Skin epidermis (tissue), 12 donors: ENCODE results near the gene TLCD2.
A peak's percentile ranks its signal among the peaks of the same experiment; 100 is the strongest.
"Not testable (repeated sequence)": the region's sequence is repeated elsewhere in the genome, so short reads cannot be mapped to it uniquely, and the experiment has no call there.

Experiments
- H3K27ac ChIP-seq, 21 experiments: fragments of 200-600 bp; sonication (generic) in 11 of 21; one replicate each; pipeline ENCODE4 v1.5.0; 2020; ENCODE audit warnings: mild to moderate bottlenecking in 3 of 21, inconsistent platforms in 2 of 21, moderate library complexity in 2 of 21
- H3K4me3 ChIP-seq, 7 experiments: fragments of 200-600 bp; sonication (generic) in 2 of 7; one replicate each; pipeline ENCODE4 v1.5.0; 2020; ENCODE audit warnings: inconsistent platforms in 2 of 7, mild to moderate bottlenecking in 2 of 7, moderate library complexity in 1 of 7

TLCD2 gene

DNA sequence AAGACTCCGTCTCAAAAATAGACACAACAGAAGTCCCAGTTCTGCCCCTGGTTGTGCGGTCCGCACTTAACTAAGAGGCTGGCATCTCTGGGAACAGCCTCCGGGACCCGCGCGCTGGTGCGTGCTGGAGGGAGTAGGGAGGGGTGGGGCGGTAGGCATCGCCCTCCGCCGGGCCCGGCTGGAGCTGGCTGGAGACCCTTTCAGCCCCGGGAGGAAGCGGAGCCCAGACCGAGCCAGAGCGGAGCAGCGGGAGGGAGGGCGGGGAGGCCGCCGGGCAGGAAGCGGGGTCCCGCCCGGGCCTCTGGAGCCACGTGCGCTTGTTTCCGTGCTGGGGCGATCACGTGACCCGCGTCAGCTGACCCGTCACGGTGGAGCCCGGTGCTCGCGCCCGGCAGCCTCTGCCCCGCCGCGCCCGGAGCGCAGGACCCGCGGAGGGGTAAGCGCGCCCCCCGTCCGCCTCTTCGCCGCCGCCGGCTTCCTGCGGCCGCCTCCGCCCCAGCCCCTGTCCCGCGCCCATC is 14.2 kb upstream of the TLCD2 start, which contains the start of gene WDR81:
Gene WDR81 (plus strand): TSS at position 354 of the 518 bp plus-strand sequence. CDS start 256 bp downstream, outside the sequence.
- H3K4me3 ChIP-seq, result peak within 1 kb of the TSS; percentile 48 to 94 (median 62)

DNA sequence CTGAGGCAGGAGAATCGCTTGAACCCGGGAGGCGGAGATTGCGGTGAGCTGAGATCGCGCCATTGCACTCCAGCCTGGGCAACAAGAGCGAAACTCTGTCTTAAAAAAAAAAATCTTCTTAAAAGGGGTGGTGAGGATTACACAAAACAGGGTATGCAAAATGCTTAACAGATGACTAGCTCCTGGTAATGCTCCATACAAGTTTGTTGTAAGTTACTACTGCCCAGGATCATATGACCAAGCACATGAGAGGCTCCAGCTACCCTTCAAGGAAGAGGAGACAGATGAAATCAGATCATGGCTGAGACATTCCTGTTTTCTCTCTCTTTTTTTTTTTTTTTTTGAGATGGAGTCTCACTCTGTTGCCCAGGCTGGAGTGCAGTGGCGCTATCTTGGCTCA is 11.8 kb upstream of the TLCD2 start:
- peak overlapping the region in 19 of 21 experiments; percentile 13 to 98 (median 86) for H3K27ac ChIP-seq
- not testable (repeated sequence) for H3K4me3 ChIP-seq

More for the DNA sequence above, 14.2 kb upstream of the TLCD2 start, which contains the start of gene WDR81:
- peak within 1 kb of the TSS; percentile 75 to 98 (median 90) for H3K27ac ChIP-seq

DNA sequence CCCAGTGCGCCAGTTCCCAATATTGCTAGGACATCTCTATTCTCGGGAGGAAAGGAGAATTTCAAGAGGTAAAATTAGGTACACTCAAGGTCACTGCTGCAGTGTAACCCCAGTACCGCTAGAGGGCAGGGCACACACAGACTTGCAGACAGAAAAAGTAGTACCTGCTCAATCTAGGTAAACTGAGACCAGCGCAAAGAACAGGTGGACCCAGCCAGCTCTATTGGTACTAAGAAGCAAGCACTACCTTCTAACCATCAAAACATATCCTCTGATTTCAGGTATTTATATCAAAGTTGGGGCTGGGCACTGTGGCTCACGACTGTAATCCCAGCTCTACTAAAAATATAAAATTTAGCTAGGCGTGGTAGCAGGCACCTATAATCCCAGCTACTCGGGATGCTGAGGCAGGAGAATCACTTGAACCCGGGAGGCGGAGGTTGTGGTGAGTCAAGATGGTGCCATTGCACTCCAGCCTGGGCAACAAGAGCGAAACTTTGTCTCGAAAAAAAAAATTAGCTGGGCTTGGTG is 10.7 kb upstream of the TLCD2 start:
- Histone ChIP-seq H3K4me3 (no peak overlapping the region), H3K27ac (peak overlapping the region in 9 of 21 experiments; percentile 18 to 98 (median 87))

DNA sequence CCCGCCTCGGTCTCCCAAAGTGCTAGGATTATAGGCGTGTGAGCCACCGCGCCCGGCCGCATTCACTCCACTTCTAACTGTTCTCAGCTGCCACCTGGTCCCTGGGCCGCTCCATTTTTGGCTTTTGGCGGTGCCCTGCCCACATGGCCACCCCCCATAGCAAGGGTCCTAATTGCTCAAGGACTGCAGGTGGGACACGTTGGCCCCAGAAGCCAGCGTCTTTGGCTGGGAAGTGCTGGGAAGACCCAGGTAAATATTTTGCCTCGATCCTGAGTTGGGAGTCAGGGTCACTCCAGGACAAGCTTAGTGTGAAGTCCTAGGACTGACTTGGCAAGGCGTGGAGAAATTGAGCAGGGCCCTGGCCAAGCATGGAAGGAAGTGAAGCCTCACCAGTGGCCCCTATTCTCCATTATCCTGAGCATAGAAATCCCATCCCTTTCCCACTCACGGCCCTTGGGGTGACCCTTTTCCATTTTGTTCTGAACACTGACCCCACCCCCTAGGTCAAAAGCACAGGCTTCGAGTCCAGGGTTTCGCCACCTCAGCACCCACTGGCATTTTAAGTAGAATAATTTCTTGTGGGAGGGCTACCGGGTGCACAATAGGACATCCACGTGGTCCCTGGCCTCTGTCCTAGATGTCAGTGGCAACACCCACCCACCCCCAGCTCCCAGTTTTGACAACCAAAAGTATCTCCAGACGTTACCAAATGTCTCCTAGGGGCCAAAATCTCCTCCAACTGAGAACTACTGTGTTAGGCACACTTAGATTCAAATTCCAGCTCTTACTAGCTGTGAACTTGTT is 8.4 kb upstream of the TLCD2 start:
- no peak overlapping the region for H3K4me3 ChIP-seq

GRCh38 chr17:1716912-1717695 is 6.9 kb upstream of the TLCD2 start:
- Histone ChIP-seq H3K4me3 (peak overlapping the region; percentile 47 to 100 (median 53)), H3K27ac (peak overlapping the region; percentile 67 to 100 (median 98))

More for the DNA sequence above, 8.4 kb upstream of the TLCD2 start:
- H3K27ac ChIP-seq, result peak overlapping the region in 18 of 21 experiments; percentile 91 to 100 (median 98)

GRCh38 chr17:1716076-1716911 is 6.1 kb upstream of the TLCD2 start:
- H3K4me3 ChIP-seq, result peak overlapping the region; percentile 75 to 100 (median 90)
- H3K27ac ChIP-seq, result peak overlapping the region; percentile 94 to 100 (median 98)

DNA sequence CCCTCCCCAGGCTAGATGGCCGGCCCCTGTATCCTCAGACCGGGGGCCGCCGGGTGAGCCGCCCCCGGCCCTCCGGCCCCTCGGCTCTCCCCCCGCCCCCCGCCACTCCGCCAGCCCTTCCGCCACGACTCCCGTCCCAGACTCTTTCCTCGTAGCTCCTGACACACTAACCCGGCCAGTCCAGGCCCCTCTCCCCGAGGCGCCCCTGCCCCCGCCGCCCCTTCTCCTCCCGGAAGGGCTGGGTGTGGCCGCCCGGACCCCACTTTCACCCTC is 5.6 kb upstream of the TLCD2 start:
- H3K27ac ChIP-seq, result peak overlapping the region; percentile 90 to 100 (median 98)
- peak overlapping the region; percentile 75 to 100 (median 90) for H3K4me3 ChIP-seq

- Histone ChIP-seq H3K27ac (peak overlapping the region; percentile 90 to 100 (median 98)), H3K4me3 (peak overlapping the region; percentile 75 to 100 (median 90))
Observed at GRCh38 chr17:1714980-1715802, 5.0 kb upstream of the TLCD2 start.

- peak overlapping the region; percentile 75 to 100 (median 90) for H3K4me3 ChIP-seq
- H3K27ac ChIP-seq, result peak overlapping the region in 20 of 21 experiments; percentile 90 to 100 (median 98)
Observed at GRCh38 chr17:1714427-1714979, 4.3 kb upstream of the TLCD2 start.

DNA sequence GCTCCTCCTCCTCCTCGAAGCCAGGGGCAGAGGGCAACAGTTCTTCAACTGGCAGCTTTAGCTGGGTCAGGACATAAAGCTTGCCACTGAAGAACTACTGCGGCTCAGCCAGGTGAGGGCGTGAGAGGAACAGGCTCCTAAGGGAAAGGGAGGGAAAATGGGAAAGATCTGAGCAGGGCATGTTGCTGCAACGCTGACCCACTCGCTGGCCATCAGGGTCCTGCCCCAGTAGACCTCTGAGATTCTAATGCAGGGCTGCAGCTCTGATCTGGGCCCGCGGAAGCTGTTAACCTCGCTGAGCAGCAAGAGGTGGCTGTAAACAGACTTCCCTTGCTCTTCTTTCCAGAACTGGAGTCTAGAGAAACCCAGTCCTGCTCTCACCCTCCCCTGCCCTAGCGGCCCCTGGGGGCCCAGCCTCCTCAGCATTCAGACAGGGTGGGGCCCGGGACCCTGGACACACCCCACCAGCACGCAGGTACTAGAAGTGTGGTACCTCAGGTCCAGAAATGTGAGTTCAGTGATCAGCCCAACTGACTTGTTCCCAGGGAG is 3.8 kb upstream of the TLCD2 start:
- Histone ChIP-seq H3K27ac (peak overlapping the region in 20 of 21 experiments; percentile 31 to 100 (median 97)), H3K4me3 (peak overlapping the region; percentile 75 to 100 (median 90))

DNA sequence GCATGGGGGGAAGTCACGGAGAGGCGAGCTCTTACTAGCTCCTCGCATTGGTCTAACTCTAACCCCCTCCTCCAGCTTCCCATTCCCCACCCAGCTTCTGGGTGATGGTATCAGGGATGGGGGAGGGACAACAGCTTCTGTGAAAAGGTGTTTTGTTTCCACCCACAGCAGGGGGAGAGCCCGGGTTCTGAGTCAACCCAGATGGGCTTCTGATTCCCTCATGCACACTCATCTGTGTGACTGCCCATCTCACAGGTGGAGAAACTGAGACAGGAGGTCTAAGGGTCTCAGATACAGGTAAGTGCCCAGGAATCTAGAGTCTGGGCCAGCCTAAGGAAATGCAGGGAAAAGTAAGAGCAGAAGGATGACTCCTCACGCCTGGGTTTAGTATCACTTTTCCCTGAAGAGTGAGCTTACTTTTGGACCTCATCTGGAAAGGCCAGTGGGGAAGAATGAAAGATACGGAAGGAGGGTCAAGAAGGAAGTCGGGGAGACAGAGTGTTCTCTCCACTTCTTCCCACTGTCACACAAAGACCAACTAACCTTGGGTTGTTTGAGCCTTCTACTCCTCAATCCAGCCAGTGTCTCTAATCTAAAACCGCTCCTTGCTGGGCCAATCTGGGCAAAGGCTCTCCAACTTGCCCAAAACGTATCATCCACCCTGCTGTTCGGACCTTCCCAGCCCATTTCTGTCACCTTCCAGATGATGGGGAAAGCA is 3.1 kb upstream of the TLCD2 start:
- peak overlapping the region in 18 of 21 experiments; percentile 53 to 100 (median 98) for H3K27ac ChIP-seq

GRCh38 chr17:1712271-1712670 is 2.1 kb upstream of the TLCD2 start:
- Histone ChIP-seq H3K4me3 (no peak overlapping the region), H3K27ac (no peak overlapping the region)

More for the DNA sequence above, 3.1 kb upstream of the TLCD2 start:
- H3K4me3 ChIP-seq, result peak overlapping the region in 2 of 7 experiments; percentile 95 to 100

DNA sequence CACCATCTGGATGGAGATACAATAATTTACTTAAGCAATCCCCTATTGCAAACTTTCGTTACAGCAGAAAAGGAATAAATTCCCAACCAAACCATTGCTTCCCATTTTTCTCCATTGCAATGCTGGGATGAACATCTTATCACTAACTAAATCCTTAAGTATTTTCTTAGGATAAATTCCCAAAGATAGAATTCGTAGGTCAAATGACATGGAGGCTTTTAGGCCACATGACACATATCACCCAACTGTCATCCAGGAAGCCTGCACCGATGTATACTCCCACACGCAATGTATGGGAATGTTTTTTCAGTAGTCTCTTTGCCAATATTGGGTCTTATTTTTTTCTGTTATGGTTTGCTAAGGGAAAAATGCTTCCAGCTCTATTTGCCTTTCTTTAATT is 1.6 kb upstream of the TLCD2 start:
- H3K4me3 ChIP-seq, result no peak overlapping the region
- H3K27ac ChIP-seq, result no peak overlapping the region

DNA sequence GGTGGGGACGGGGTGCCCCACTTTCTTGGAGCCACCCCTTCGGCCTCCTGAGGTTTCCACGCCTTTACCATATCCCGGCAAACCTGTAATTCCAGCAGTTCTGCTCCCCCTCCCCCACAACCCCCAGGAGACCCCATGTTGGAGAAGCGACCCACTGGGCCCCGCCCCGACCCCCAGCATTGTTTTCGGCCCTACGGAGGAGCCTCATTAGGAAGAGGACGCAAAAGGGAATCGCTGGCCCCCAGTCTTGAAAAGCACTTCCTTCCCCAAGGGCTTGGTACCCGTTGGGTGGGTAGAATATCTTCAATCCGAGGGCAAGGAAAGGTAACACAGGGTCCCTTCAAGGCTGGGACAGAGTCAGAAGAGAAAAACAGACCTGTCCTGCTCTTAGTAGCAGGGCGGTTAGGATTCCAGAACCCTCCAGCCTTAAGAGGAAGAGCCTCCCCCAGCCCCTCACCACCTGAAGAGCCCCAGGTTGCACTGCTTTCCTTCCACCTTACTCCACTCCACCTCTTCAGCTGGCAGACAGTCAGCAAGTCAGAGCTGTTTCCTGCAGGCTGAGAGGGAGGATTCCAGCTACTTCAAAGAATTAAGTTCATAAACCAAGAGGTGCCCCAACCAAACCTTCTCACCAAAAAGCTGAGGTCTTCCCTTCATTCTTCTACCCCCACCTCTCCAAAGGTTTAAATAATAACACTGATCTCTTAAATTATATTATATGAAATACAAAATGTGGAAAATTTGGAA is 803 bp upstream of the TLCD2 start:
- peak overlapping the region; percentile 50 to 84 (median 63) for H3K4me3 ChIP-seq
- peak overlapping the region in 18 of 21 experiments; percentile 79 to 93 (median 85) for H3K27ac ChIP-seq

DNA sequence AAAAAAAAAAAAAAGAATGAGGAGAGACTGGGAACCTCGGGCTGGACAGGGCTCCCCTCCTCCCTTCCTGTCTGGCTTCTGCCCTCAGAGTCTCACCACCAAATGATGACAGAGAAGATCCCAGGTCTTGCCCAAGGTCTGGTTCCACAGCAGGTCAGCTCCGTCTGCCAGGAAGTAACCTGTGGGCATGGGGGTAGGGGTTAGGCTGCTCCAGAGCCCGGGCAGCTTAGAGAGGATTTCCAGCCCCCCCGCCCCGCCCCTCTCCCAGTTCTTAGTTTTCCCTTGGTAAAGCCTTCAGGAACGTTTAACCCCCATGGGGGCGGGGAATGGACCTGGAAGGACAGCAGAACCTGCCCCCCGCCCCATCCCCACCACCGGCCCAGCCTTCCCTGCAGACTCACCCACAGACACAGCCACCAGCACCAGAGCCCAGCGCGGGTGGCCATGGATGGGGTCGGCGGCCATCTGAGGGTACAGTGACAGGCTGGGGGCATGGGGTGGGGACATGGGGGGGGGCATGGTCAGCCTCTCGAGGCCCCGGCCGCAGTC is 700 bp downstream of the TLCD2 start:
- Histone ChIP-seq H3K4me3 (peak overlapping the region; percentile 50 to 84 (median 63)), H3K27ac (peak overlapping the region; percentile 59 to 93 (median 85))

DNA sequence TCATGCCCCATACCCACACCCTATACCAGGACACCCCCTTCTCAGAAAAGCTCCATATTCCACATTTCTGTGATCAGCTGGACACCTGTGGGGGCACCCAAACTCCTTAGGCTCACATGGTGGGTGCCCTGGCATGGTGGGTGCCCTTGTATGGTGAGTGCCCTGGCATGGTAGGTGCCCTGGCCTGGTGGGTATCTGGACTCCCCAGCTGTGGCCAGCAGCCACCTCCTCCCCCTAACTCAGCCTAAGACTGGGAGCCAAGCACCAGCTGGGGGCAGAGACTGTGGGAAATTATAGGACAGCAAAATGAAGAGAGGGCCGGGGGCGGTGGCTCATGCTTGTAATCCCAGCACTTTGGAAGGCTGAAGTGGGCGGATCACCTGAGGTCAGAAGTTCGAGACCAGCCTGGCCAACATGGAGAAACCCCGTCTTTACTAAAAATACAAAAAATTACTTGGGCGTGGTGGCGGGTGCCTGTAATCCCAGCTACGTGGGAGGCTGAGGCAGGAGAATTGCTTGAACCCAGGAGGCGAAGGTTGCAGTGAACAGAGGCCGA is 1.3 kb downstream of the TLCD2 start:
- H3K4me3 ChIP-seq, H3K27ac ChIP-seq: not testable (repeated sequence)
